Astrocyte of the cerebellum (primary cell): ENCODE measurements around the gene DNAJC6.
"Not testable (repeated sequence)": the region's sequence is repeated elsewhere in the genome, so short reads cannot be mapped to it uniquely, and the experiment has no call there.

ENCODE experiments used
- DNase-seq: peaks from one replicate; pipeline ENCODE4 v3.0.0-alpha.2; 2011; ENCODE audit warnings: low read depth
- H3K4me3 ChIP-seq: 2 replicates; pipeline ENCODE4 v1.5.1; 2011; ENCODE audit warnings: mild to moderate bottlenecking, low read depth, low read length, moderate library complexity
- CTCF ChIP-seq: IDR thresholded peaks from 2 replicates; pipeline ENCODE4 v1.5.1; 2012; ENCODE audit warnings: low read length, low read depth, moderate library complexity, mild to moderate bottlenecking; ENCODE audit errors: missing control alignments
- in situ Hi-C: cut with HindIII; loops from 2 replicates; pipeline ENCODE4 v1.10.0; 2017; ENCODE audit warnings: low sequenced_read_pairs

Gene DNAJC6

DNA sequence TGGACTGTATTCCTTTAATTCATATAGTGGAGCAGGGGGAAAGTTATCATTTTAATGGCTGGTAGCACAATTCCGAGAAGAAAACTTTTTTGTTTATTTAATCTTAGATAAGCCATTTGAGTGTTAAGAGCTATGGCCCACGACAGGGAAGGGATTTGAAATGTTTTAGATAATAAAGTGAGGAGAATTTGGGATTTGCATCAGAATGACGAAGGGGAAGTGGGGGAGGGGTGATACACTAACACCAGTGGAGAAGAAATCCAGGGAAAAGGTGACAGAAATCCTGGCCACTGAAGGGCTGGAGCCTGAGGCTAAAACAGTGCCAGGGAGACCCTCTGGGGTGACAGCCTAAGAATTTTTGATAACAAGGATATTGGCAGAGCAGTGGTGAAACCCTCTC, 132.1 kb downstream of the DNAJC6 start:
- in situ Hi-C loops = no loop called here
- no peak overlapping the region for H3K4me3 ChIP-seq
- TF ChIP-seq CTCF = no peak
- DNase-seq = no peak

GRCh38 chr1:65442442-65442841, 133.1 kb downstream of the DNAJC6 start:
- in situ Hi-C loops = no loop called here
- H3K4me3 ChIP-seq = no peak overlapping the region
- DNase-seq = no peak
- no peak for TF ChIP-seq CTCF

DNA sequence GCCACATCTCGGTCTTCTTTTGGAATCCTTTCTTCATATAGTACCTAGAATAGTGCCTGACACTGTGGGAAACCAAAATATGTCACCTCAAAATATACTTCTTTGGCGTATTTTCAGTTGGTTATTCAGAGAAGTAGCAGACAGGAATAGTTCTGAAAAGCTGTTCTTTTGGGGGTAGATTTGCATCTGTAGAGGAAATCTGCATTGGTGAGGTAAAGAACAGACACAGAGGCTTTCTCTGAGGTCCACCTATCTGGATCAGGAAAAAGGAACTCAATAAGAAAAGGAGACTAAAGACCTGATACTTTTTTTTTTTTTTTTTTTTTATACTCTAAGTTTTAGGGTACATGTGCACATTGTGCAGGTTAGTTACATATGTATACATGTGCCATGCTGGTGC, 134.3 kb downstream of the DNAJC6 start:
- DNase-seq = no peak
- no peak for TF ChIP-seq CTCF
- in situ Hi-C loops = no loop called here
- no peak overlapping the region for H3K4me3 ChIP-seq

- in situ Hi-C loops = no loop called here
- TF ChIP-seq CTCF = no peak
- H3K4me3 ChIP-seq = no peak overlapping the region
- no peak for DNase-seq
These were observed 134.8 kb downstream of the DNAJC6 start for GRCh38 chr1:65444128-65444640.

- in situ Hi-C loops = no loop called here
- no peak overlapping the region for H3K4me3 ChIP-seq
- TF ChIP-seq CTCF = no peak
- DNase-seq = no peak
These were observed 136.5 kb downstream of the DNAJC6 start for GRCh38 chr1:65445837-65446236.

GRCh38 chr1:65449214-65449823, 140.0 kb downstream of the DNAJC6 start:
- DNase-seq = no peak
- TF ChIP-seq CTCF = no peak
- in situ Hi-C loops = no loop called here
- no peak overlapping the region for H3K4me3 ChIP-seq

- DNase-seq, H3K4me3 ChIP-seq, in situ Hi-C loops: not testable (repeated sequence)
These were observed 146.3 kb downstream of the DNAJC6 start for GRCh38 chr1:65455678-65456077.
